ENCODE measurements around the gene NLRP5. TPM values are rescaled to one million over a fixed set of nuclear protein-coding genes. Genes with fewer than 3 reads are reported as not detected.
"Not testable (repeated sequence)": the region's sequence is repeated elsewhere in the genome, so short reads cannot be mapped to it uniquely, and the experiment has no call there.

Gene NLRP5
- total RNA-seq = not detected
- long read RNA-seq = 0 reads

GRCh38 chr19:55986487-55986886 is at the start of gene NLRP5:
TSS of gene NLRP5 (plus strand) at chr19:55986775.
- intact Hi-C loops (cut with micrococcal nuclease) = no loop called here
- H3K27me3 ChIP-seq (ENCODE audit: low read depth) = no peaks in the 10 kb centered on the region
- DNase-seq = no peak
- H3K36me3 ChIP-seq = no peaks in the 10 kb centered on the region
- H3K4me3 ChIP-seq = no peak within 1 kb of the TSS
- H3K9me3 ChIP-seq (replicated peaks) = peaks cover 6% of the 10 kb centered on the region
- TF ChIP-seq, protein P1, sequence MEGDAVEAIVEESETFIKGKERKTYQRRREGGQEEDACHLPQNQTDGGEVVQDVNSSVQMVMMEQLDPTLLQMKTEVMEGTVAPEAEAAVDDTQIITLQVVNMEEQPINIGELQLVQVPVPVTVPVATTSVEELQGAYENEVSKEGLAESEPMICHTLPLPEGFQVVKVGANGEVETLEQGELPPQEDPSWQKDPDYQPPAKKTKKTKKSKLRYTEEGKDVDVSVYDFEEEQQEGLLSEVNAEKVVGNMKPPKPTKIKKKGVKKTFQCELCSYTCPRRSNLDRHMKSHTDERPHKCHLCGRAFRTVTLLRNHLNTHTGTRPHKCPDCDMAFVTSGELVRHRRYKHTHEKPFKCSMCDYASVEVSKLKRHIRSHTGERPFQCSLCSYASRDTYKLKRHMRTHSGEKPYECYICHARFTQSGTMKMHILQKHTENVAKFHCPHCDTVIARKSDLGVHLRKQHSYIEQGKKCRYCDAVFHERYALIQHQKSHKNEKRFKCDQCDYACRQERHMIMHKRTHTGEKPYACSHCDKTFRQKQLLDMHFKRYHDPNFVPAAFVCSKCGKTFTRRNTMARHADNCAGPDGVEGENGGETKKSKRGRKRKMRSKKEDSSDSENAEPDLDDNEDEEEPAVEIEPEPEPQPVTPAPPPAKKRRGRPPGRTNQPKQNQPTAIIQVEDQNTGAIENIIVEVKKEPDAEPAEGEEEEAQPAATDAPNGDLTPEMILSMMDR (IDR thresholded peaks at IDR 0.05; ENCODE audit: borderline replicate concordance) = no peak
- no peaks in the 10 kb centered on the region for H3K4me1 ChIP-seq
- no peak within 1 kb of the TSS for H3K27ac ChIP-seq (replicated peaks)

GRCh38 chr19:55939206-55939605 is 47.4 kb upstream of the NLRP5 start:
- no peak overlapping the region for H3K27ac ChIP-seq (replicated peaks)
- no peaks in the 10 kb centered on the region for H3K36me3 ChIP-seq
- no peaks in the 10 kb centered on the region for H3K9me3 ChIP-seq (replicated peaks)
- no peak for DNase-seq
- no peaks in the 10 kb centered on the region for H3K4me1 ChIP-seq
- H3K27me3 ChIP-seq (ENCODE audit: low read depth) = no peaks in the 10 kb centered on the region
- TF ChIP-seq, protein P1 (IDR thresholded peaks at IDR 0.05; ENCODE audit: borderline replicate concordance) = no peak
- intact Hi-C loops (cut with micrococcal nuclease) = no loop called here
- no peak overlapping the region for H3K4me3 ChIP-seq

- no peaks in the 10 kb centered on the region for H3K9me3 ChIP-seq (replicated peaks)
- TF ChIP-seq, protein P1 (IDR thresholded peaks at IDR 0.05; ENCODE audit: borderline replicate concordance) = no peak
- no peak overlapping the region for H3K27ac ChIP-seq (replicated peaks)
These were observed 46.3 kb upstream of the NLRP5 start for GRCh38 chr19:55940306-55940705.

DNA sequence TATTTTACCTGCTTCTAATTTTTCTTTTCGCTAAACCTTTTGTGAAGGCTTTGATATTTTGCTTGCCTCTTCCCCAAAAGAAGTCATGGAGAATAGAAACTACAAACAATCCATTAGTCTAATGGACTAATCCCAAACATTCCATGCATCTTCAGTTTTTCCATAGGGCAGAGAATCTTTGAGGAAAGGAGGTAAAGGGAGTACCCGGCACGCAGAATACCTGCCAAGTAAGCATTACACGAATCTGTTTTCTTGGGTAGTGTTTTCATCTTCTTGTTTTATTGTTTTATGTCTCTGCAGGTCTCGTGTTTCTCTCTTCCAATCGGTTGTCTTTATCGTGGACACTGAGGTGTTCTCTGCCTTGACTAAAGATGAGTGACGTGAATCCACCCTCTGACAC is 39.0 kb upstream of the NLRP5 start, which contains the start of gene NLRP8:
Gene NLRP8 (plus strand): TSS at position 301 of the 400 bp plus-strand sequence.
- no peaks in the 10 kb centered on the region for H3K36me3 ChIP-seq
- intact Hi-C loops (cut with micrococcal nuclease) = no loop called here
- no peak within 1 kb of the TSS for H3K4me3 ChIP-seq
- H3K4me1 ChIP-seq = no peaks in the 10 kb centered on the region
- H3K9me3 ChIP-seq (replicated peaks) = peaks cover 11% of the 10 kb centered on the region
- H3K27ac ChIP-seq (replicated peaks) = no peak within 1 kb of the TSS
- DNase-seq = no peak
- peaks cover 35% of the 10 kb centered on the region for H3K27me3 ChIP-seq (ENCODE audit: low read depth)
- TF ChIP-seq, protein P1 (IDR thresholded peaks at IDR 0.05; ENCODE audit: borderline replicate concordance) = no peak

More at GRCh38 chr19:55940306-55940705, 46.3 kb upstream of the NLRP5 start:
- DNase-seq = no peak
- Histone ChIP-seq H3K4me1 (no peaks in the 10 kb centered on the region), H3K36me3 (no peaks in the 10 kb centered on the region), H3K27me3 (ENCODE audit: low read depth) (no peaks in the 10 kb centered on the region), H3K4me3 (no peak overlapping the region)
- intact Hi-C loops (cut with micrococcal nuclease) = no loop called here

GRCh38 chr19:55950566-55950965 is 36.0 kb upstream of the NLRP5 start:
- H3K4me3 ChIP-seq; DNase-seq; H3K4me1 ChIP-seq; H3K27ac ChIP-seq (replicated peaks); intact Hi-C loops (cut with micrococcal nuclease); H3K36me3 ChIP-seq: not testable (repeated sequence)
- peaks cover 11% of the 10 kb centered on the region for H3K9me3 ChIP-seq (replicated peaks)
- peaks cover 34% of the 10 kb centered on the region for H3K27me3 ChIP-seq (ENCODE audit: low read depth)

DNA sequence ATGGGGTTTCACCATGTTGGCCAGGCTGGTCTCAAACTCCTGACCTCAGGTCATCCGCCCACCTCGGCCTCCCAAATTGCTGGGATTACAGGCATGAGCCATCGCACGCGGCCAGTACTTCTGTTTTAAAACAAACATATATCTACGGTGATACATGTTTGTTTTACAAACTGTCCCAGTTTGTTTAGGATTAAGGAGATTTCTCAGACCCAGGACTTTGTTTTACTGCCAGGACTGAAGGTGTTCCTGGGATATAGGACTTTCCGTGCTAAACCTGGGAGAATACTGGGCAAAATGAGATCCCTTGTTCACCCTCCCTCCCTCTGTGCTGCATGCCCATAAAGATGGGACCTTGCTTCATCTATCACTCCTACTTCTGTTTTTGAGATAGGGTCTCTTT is 30.1 kb upstream of the NLRP5 start:
- intact Hi-C loops (cut with micrococcal nuclease) = no loop called here
- no peaks in the 10 kb centered on the region for H3K36me3 ChIP-seq
- TF ChIP-seq, protein P1 (IDR thresholded peaks at IDR 0.05; ENCODE audit: borderline replicate concordance) = no peak
- no peaks in the 10 kb centered on the region for H3K4me1 ChIP-seq
- H3K9me3 ChIP-seq (replicated peaks) = no peaks in the 10 kb centered on the region
- DNase-seq = no peak
- no peak overlapping the region for H3K4me3 ChIP-seq
- H3K27ac ChIP-seq (replicated peaks) = no peak overlapping the region
- H3K27me3 ChIP-seq (ENCODE audit: low read depth) = no peaks in the 10 kb centered on the region
